Smooth muscle cell (in vitro differentiated cells): ENCODE results near the gene PLXNA3. TPM values are rescaled to one million over a fixed set of nuclear protein-coding genes. Genes with fewer than 3 reads are reported as not detected.
"Not testable (repeated sequence)": the region's sequence is repeated elsewhere in the genome, so short reads cannot be mapped to it uniquely, and the experiment has no call there.

ENCODE experiments used
- DNase-seq: peaks from one replicate; lab custom pipeline; 2025; ENCODE audit not compliant: unreplicated experiment; lab: John Stamatoyannopoulos, UW
- H2AFZ ChIP-seq: fragments of 200-600 bp; sonication (generic); 2 replicates; pipeline ENCODE4 v1.6.0; 2016; ENCODE audit warnings: antibody characterized with exemption, low read depth, mild to moderate bottlenecking
- H3F3A ChIP-seq: fragments of 200-600 bp; sonication (generic); 2 replicates; pipeline ENCODE4 v1.6.0; 2017; ENCODE audit warnings: antibody characterized with exemption, low read depth
- H3K27ac ChIP-seq: fragments of 200-600 bp; sonication (generic); 2 replicates; pipeline ENCODE4 v1.5.1; 2016; ENCODE audit warnings: low read depth, mild to moderate bottlenecking
- H3K27me3 ChIP-seq: fragments of 200-600 bp; sonication (generic); 2 replicates; pipeline ENCODE4 v1.6.1; 2016; ENCODE audit warnings: low read depth, mild to moderate bottlenecking
- H3K36me3 ChIP-seq: fragments of 200-600 bp; sonication (generic); 2 replicates; pipeline ENCODE4 v1.5.1; 2016; ENCODE audit warnings: low read depth
- H3K4me1 ChIP-seq: fragments of 200-600 bp; sonication (generic); 2 replicates; pipeline ENCODE4 v1.5.1; 2016; ENCODE audit warnings: low read depth
- H3K4me2 ChIP-seq: fragments of 200-600 bp; sonication (generic); 2 replicates; pipeline ENCODE4 v1.6.0; 2016; ENCODE audit warnings: mild to moderate bottlenecking
- H3K4me3 ChIP-seq: fragments of 200-600 bp; sonication (generic); 2 replicates; pipeline ENCODE4 v1.5.1; 2016; ENCODE audit warnings: mild to moderate bottlenecking
- H3K79me2 ChIP-seq: fragments of 200-600 bp; sonication (generic); 2 replicates; pipeline ENCODE4 v1.6.0; 2016; ENCODE audit warnings: low read depth, mild to moderate bottlenecking
- H3K9ac ChIP-seq: fragments of 200-600 bp; sonication (generic); 2 replicates; pipeline ENCODE4 v1.6.0; 2016; ENCODE audit warnings: low read depth
- H3K9me3 ChIP-seq: fragments of 200-600 bp; sonication (generic); replicated peaks from 2 replicates; pipeline ENCODE4 v1.5.1; 2016; ENCODE audit warnings: low read depth
- H4K20me1 ChIP-seq: fragments of 200-600 bp; sonication (generic); 2 replicates; pipeline ENCODE4 v1.6.0; 2016; ENCODE audit warnings: low read depth
- CTCF ChIP-seq: fragments of 200-600 bp; sonication (generic); IDR thresholded peaks from 2 replicates; pipeline ENCODE4 v1.5.1; 2017; ENCODE audit warnings: borderline replicate concordance, mild to moderate bottlenecking, antibody characterized with exemption; ENCODE audit not compliant: insufficient read depth, poor library complexity, severe bottlenecking
- WGBS: methylation state at CpG from one replicate; pipeline ENCODE4 v1.1.7; 2016; ENCODE audit warnings: low lambda C conversion rate; 5-methylcytosine and 5-hydroxymethylcytosine counted together
- polyA plus RNA-seq: library from polyadenylated mRNA; unstranded; fragments of >200 nt; fragmentation: Nextera tagmentation; extraction: Ambion mirVana; gene quantifications from 2 replicates; pipeline ENCODE4 v1.2.1, GENCODE V29; 2016
- total RNA-seq: library from RNA; depleted of rRNA; stranded (reverse); fragments of >200 nt; gene quantifications from 2 replicates; pipeline ENCODE4 v1.2.3, GENCODE V29; 2014

PLXNA3 gene
- total and polyA plus RNA-seq, 2 experiments from 2014 or later, result 33.6 to 38.2 TPM

GRCh38 chrX:154495472-154495922, 37.4 kb downstream of the PLXNA3 start:
- no peak overlapping the region for H3K4me3 ChIP-seq
- 84% methylated on average over 6 of the region's 6 CpGs for WGBS
- no peak for TF ChIP-seq CTCF
- H3K36me3 ChIP-seq, result no peaks in the 10 kb centered on the region
- H3K4me1 ChIP-seq, result peaks cover 3% of the 10 kb centered on the region
- no peaks in the 10 kb centered on the region for H3K27me3 ChIP-seq
- H3K9me3 ChIP-seq, result no peaks in the 10 kb centered on the region
- no peak overlapping the region for H3K4me2 ChIP-seq
- H2AFZ ChIP-seq, result no peak overlapping the region
- no peak overlapping the region for H3K27ac ChIP-seq
- no peaks in the 10 kb centered on the region for H3F3A ChIP-seq
- no peaks in the 10 kb centered on the region for H3K79me2 ChIP-seq
- H3K9ac ChIP-seq, result no peak overlapping the region
- no peak for DNase-seq
- no peaks in the 10 kb centered on the region for H4K20me1 ChIP-seq

- WGBS, result 82% methylated on average over 4 of the region's 4 CpGs
- H3F3A ChIP-seq, H3K36me3 ChIP-seq: not testable (repeated sequence)
Observed at GRCh38 chrX:154496591-154497137, 38.6 kb downstream of the PLXNA3 start.

GRCh38 chrX:154501423-154501822, 43.3 kb downstream of the PLXNA3 start:
- not testable (repeated sequence) for DNase-seq, H3K4me3 ChIP-seq, H3K27me3 ChIP-seq, H2AFZ ChIP-seq, H3K79me2 ChIP-seq, H3K9ac ChIP-seq, H3K27ac ChIP-seq, H3K36me3 ChIP-seq, H3K4me2 ChIP-seq, H3F3A ChIP-seq, H3K4me1 ChIP-seq, H4K20me1 ChIP-seq, H3K9me3 ChIP-seq
- WGBS, result 88% methylated on average over 7 of the region's 7 CpGs

More at GRCh38 chrX:154496591-154497137, 38.6 kb downstream of the PLXNA3 start:
- not testable (repeated sequence) for H3K79me2 ChIP-seq, H3K4me3 ChIP-seq, H4K20me1 ChIP-seq, H3K27ac ChIP-seq, H3K9me3 ChIP-seq, H3K4me1 ChIP-seq, H3K4me2 ChIP-seq, H3K27me3 ChIP-seq, H2AFZ ChIP-seq, DNase-seq, H3K9ac ChIP-seq

- Histone ChIP-seq H3K4me2 (no peak overlapping the region), H2AFZ (no peak overlapping the region), H3K9ac (no peak overlapping the region), H3F3A (peaks cover 2% of the 10 kb centered on the region), H3K9me3 (no peaks in the 10 kb centered on the region), H4K20me1 (no peaks in the 10 kb centered on the region), H3K4me1 (no peaks in the 10 kb centered on the region), H3K79me2 (no peaks in the 10 kb centered on the region), H3K4me3 (no peak overlapping the region), H3K27ac (no peak overlapping the region), H3K27me3 (no peaks in the 10 kb centered on the region), H3K36me3 (no peaks in the 10 kb centered on the region)
- DNase-seq, result no peak
- no peak for TF ChIP-seq CTCF
- WGBS, result 78% methylated on average over 8 of the region's 8 CpGs
Observed at GRCh38 chrX:154502098-154502497, 44.0 kb downstream of the PLXNA3 start.

- Histone ChIP-seq H3F3A (peaks cover 2% of the 10 kb centered on the region), H3K79me2 (no peaks in the 10 kb centered on the region), H4K20me1 (no peaks in the 10 kb centered on the region), H3K27ac (no peak overlapping the region), H3K4me2 (no peak overlapping the region), H3K27me3 (no peaks in the 10 kb centered on the region), H3K9ac (no peak overlapping the region), H2AFZ (no peak overlapping the region), H3K4me1 (no peaks in the 10 kb centered on the region), H3K36me3 (no peaks in the 10 kb centered on the region), H3K4me3 (no peak overlapping the region), H3K9me3 (no peaks in the 10 kb centered on the region)
- DNase-seq, result no peak
- WGBS, result 93% methylated on average over 3 of the region's 3 CpGs
- no peak for TF ChIP-seq CTCF
Observed at GRCh38 chrX:154502989-154503388, 44.9 kb downstream of the PLXNA3 start.
